Adipose tissue (tissue), 3 donors: ENCODE data around the gene FMOD. TPM values are rescaled to one million over a fixed set of nuclear protein-coding genes. Genes with fewer than 3 reads are reported as not detected.

Source experiments
- H3K27ac ChIP-seq: one replicate; pipeline ENCODE4 v1.5.1; 2013; ENCODE audit warnings: low read depth, low read length
- WGBS, 3 donors: extraction: QIAGEN DNeasy Blood & Tissue Kit; methylation state at CpG; one replicate each; pipeline ENCODE4 v1.1.7; 2013; 5-methylcytosine and 5-hydroxymethylcytosine counted together
- polyA plus RNA-seq, 3 donors: library from polyadenylated mRNA; stranded (reverse); fragments of 200-250 nt; gene quantifications; one replicate each; pipeline ENCODE4 v1.2.3, GENCODE V29; 2013
- donor health status: healthy with polysubstance abuse.
- donor health status: Bipolar disorder and iron deficiency.
- donor health status: healthy.

The FMOD gene
- polyA plus RNA-seq, 3 donors, result 7.4 to 47.6 (median 38.1) TPM

GRCh38 chr1:203364094-203364801, 13.3 kb upstream of the FMOD start:
- H3K27ac ChIP-seq, result no peak overlapping the region
- 62 to 79% (median 69%) methylated on average over 13 of the region's 13 CpGs for WGBS, 3 donors

GRCh38 chr1:203362720-203363025, 11.8 kb upstream of the FMOD start:
- H3K27ac ChIP-seq, result no peak overlapping the region

GRCh38 chr1:203361945-203362719, 11.2 kb upstream of the FMOD start:
- no peak overlapping the region for H3K27ac ChIP-seq
- WGBS, 3 donors, result 59 to 82% (median 61%) methylated on average over 6 of the region's 6 CpGs

- 83 to 92% (median 84%) methylated on average over 10 of the region's 10 CpGs for WGBS, 3 donors
- no peak overlapping the region for H3K27ac ChIP-seq
These were observed 9.7 kb upstream of the FMOD start for GRCh38 chr1:203360547-203361185.

- no peak overlapping the region for H3K27ac ChIP-seq
These were observed 8.2 kb upstream of the FMOD start for GRCh38 chr1:203359010-203359571.

- WGBS, 3 donors, result 48 to 83% (median 70%) methylated on average over 2 of the region's 2 CpGs
- H3K27ac ChIP-seq, result no peak overlapping the region
These were observed 3.3 kb upstream of the FMOD start for GRCh38 chr1:203354246-203354645.

GRCh38 chr1:203353486-203353885, 2.6 kb upstream of the FMOD start:
- H3K27ac ChIP-seq, result no peak overlapping the region
- WGBS, 3 donors, result 74 to 90% (median 80%) methylated on average over 8 of the region's 8 CpGs

- H3K27ac ChIP-seq, result no peak overlapping the region
- 60 to 85% (median 68%) methylated on average over 4 of the region's 4 CpGs for WGBS, 3 donors
These were observed 973 bp downstream of the FMOD start for GRCh38 chr1:203349773-203350524.

GRCh38 chr1:203349166-203349565, 1.8 kb downstream of the FMOD start:
- H3K27ac ChIP-seq, result no peak overlapping the region

GRCh38 chr1:203346769-203347102, 4.2 kb downstream of the FMOD start:
- 86 to 92% (median 92%) methylated on average over 3 of the region's 3 CpGs for WGBS, 3 donors
- H3K27ac ChIP-seq, result no peak overlapping the region

More at GRCh38 chr1:203349166-203349565, 1.8 kb downstream of the FMOD start:
- WGBS, 3 donors, result 94 to 100% (median 96%) methylated on average over 1 of the region's 1 CpG

- WGBS, 3 donors, result 57 to 76% (median 66%) methylated on average over 7 of the region's 7 CpGs
- H3K27ac ChIP-seq, result no peak overlapping the region
These were observed 4.7 kb downstream of the FMOD start for GRCh38 chr1:203346060-203346768.

- H3K27ac ChIP-seq, result no peak overlapping the region
- whole genome bisulfite sequencing, 3 donors, result 74 to 88% (median 83%) methylated on average over 9 of the region's 9 CpGs
These were observed 6.8 kb downstream of the FMOD start for GRCh38 chr1:203343956-203344754.

- H3K27ac ChIP-seq, result no peak overlapping the region
- WGBS, 3 donors, result 44 to 62% (median 52%) methylated on average over 23 of the region's 23 CpGs
These were observed 8.6 kb downstream of the FMOD start for GRCh38 chr1:203342192-203342940.

- 16 to 21% (median 18%) methylated on average over 7 of the region's 7 CpGs for WGBS, 3 donors
- H3K27ac ChIP-seq, result no peak overlapping the region
These were observed 10.7 kb downstream of the FMOD start for GRCh38 chr1:203340112-203340790.

- no peak overlapping the region for H3K27ac ChIP-seq
- WGBS, 3 donors, result 48 to 51% (median 51%) methylated on average over 18 of the region's 18 CpGs
These were observed 12.4 kb downstream of the FMOD start for GRCh38 chr1:203338335-203339036.

GRCh38 chr1:203336097-203336496, 14.8 kb downstream of the FMOD start:
- WGBS, 3 donors, result 50 to 53% (median 52%) methylated on average over 1 of the region's 1 CpG
- H3K27ac ChIP-seq, result no peak overlapping the region
